ENCODE measurements around the gene FFAR3.

The FFAR3 gene

DNA sequence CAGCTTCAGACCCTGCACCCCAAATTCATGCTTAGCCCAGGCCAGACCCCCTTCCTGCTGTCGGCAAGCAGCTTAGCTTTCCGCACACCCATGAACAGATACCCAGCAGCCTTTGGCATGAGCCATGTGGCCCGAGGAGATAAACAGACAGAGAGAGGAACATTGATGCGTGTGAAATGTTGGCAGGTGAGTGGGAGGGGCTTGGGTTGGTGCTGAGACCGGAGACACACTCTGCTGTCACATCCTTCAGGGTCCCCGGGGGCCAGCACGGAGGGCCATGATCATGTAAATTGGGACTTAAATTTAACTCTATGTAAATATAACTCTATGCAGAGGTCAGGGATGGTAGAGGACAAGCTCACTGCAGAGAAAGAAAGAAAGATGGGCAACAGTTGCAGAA is 27.8 kb upstream of the FFAR3 start:
- no peak for DNase-seq (ENCODE audit: low read depth)

DNA sequence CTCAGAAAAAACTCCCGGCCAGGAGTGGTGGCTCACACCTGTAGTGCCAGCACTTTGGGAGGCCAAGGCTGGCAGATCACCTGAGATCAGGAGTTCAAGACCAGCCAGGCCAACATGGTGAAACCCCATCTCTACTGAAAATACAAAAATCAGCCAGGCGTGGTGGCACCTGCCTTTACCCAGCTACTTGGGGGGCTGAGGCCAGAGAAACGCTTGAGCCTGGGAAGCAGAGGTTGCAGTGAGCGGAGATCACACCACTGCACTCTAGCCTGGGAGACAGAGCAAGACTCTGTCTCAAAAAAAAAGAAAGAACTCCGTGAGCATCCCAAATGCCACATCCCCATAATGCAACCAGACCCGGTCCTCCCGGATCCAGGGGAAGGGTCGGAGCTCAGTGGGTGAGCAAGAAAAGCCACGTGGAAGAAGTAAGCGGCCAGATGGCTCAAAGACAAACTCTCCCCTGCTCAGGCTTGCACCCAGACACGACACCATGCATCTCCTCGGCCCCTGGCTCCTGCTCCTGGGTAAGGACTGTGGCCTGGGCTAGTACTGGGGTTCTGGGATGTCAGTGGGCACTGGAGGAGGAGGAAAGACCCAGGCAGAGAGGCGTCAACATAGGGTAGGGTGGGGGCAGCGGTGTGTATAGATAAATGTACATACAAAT is 26.6 kb upstream of the FFAR3 start:
- DNase-seq (ENCODE audit: low read depth), result no peak

DNA sequence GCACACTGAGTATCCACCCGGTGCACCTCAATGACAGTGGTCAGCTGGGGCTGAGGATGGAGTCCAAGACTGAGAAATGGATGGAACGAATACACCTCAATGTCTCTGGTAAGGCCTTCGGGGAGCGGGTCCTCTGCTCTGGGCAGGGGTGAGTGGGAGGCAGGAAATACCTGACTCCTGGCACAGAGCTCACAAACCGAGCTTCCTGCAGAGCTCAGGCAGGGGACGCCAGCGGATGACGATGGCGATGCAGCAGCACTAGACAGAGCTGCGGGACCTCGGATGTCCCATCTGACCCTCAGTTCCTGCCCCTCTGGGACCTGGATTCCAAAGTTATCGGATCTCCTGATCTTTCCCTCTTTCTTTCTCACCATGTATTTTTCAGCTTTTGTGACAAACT is 25.4 kb upstream of the FFAR3 start:
- DNase-seq (ENCODE audit: low read depth), result no peak

DNA sequence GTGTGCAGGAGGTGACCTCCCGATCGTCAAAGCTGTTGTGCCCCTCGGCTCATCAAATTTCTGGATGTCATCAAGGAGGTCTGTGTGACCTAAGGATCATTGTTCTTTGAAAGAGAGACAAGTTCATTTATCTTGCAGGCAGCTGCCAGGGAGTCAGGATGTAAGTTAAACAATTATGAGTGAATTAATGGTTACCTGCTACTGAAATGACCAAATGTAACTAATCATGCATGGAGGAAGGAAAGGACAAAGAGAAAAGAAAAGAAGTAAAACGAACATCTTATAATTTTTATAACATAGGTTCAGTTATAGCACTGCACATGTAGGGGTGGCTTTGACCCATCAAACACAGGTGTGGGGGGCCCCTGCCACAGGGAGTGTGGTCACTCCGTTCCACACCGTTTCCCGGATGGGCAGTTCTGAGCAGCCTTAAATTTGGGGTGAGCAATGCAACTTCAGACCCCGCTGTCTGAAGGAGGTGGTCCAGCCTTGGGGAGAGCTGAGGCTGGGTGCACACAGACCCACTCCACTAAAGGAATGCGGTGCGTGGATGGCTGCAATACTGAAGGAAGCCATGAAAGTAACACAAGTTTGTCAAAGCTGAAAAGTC is 24.0 kb upstream of the FFAR3 start:
- DNase-seq (ENCODE audit: low read depth), result no peak

DNA sequence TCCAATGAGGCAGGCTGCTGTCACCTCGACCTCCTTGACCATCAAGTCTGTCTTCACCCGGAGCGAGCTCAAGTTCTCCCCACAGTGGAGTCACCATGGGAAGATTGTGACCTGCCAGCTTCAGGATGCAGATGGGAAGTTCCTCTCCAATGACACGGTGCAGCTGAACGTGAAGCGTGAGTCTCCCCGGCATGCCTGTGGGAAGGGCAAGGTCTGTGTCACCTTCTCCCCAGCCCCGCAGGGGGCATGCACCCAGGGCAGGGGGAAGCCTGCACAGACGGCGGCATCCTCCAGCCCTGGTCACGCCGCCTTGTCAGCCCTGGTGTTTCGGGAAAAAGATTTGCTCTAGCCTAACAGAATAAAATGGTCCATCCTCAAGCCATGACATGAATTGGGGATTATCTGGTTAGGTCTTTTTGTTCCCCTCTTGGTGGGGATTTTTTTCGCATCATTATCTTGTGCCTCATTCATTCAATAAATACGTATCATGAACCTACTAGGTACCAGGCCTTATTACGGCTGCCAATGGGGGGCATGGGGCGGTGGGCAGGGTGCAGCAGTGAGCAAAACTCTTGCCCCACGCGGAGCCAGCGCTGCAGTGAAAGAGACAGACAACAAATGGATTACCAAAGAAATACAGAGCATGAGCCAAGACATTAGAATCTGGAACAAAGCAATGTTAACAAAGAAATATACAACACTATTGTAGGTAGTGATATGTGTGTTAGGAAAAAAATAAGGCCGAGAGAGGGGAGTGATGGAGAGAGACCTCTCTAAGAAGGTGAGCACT is 21.9 kb upstream of the FFAR3 start:
- no peak for DNase-seq (ENCODE audit: low read depth)

DNA sequence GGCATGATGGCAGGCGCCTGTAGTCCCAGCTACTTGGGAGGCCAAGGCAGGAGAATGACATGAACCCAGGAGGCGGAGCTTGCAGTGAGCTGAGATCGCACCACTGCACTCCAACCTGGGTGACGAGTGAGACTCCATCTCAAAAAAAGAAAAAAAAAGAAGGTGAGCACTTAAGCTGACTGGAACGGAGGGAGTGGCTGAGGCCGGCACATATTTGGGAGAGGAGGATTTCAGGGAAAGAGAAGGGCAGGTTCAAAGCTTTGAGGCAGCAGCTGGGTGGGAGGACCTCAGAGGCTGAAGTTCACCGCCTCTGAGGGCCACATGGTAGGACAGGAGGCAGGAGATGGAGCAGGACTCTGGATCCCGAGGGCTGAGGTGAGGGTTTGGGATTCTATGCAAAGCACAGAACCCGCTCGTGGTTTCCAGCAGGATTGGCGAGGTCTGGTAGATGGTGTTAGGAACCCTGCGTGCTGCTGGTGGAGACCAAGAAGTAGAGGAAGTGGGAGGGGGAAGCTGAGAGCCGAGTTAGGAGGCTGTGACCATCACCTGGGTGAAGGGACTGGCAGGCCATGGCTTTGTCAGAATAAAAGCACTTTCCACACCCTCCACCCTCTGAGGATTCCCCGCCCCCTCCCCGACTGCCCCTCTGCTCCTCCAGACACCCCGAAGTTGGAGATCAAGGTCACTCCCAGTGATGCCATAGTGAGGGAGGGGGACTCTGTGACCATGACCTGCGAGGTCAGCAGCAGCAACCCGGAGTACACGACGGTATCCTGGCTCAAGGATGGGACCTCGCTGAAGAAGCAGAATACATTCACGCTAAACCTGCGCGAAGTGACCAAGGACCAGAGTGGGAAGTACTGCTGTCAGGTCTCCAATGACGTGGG is 20.9 kb upstream of the FFAR3 start:
- no peak for DNase-seq (ENCODE audit: low read depth)

DNA sequence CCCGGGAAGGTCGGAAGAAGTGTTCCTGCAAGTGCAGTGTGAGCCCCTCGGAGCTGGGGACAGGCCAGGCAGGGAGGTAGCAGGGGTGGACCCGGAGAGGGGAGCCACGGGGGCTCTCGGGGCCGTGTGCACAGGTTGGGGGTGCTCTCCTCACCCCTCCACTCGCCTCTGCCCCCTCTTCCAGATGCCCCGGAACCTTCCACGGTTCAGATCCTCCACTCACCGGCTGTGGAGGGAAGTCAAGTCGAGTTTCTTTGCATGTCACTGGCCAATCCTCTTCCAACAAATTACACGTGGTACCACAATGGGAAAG is 20.3 kb upstream of the FFAR3 start:
- no peak for DNase-seq (ENCODE audit: low read depth)

DNA sequence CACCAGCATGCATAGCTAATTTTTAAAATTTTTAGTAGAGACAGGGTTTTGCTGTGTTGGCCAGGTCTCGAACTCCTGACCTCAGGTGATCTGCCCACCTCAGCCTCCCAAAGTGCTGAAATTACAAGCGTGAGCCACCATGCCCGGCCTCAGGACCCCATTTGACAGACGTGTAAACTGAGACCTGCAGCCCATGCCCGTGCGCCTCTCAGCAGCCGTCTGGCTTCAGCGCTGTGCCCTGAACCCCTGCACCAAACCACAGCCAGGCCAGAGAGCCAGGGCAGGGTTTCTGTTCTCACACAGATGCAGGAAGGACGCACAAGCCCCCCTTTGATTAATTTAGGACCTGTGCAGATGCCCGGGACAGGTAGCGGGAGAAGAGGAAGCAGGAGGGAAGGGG is 17.8 kb upstream of the FFAR3 start:
- DNase-seq (ENCODE audit: low read depth), result no peak

DNA sequence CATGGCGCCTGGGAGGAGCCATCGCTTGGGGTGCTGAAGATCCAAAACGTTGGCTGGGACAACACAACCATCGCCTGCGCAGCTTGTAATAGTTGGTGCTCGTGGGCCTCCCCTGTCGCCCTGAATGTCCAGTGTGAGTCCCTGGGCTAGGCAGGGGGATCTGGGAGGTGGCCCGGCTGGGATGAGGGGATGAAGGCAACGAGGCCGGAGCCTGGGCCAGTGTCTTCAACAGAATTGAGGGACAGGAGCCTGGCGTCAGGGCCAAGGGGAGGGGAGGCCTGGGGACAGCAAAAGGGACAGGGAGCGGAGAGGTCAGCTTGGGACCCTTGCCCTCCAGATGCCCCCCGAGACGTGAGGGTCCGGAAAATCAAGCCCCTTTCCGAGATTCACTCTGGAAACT is 17.3 kb upstream of the FFAR3 start:
- DNase-seq (ENCODE audit: low read depth), result no peak

DNA sequence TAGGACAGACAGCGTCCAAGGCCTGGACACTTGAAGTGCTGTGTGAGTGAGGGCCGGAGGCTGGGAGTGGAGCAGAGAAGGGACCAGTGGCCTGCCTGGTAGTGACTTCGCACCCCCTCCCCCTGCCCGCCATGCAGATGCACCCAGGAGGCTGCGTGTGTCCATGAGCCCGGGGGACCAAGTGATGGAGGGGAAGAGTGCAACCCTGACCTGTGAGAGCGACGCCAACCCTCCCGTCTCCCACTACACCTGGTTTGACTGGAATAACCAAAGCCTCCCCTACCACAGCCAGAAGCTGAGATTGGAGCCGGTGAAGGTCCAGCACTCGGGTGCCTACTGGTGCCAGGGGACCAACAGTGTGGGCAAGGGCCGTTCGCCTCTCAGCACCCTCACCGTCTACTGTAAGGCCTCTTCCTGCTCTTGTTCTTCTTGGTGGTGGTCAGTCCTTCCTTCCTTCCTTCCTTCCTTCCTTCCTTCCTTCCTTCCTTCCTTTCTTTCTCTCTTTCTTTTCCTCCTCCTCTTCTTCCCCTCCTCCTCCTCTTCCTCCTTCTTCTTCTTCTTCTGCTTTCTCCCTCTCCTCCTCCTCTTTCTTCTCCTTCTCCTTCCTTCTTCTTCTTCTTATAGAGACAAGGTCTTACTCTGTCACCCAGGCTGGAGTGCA is 16.6 kb upstream of the FFAR3 start:
- DNase-seq (ENCODE audit: low read depth), result no peak

DNA sequence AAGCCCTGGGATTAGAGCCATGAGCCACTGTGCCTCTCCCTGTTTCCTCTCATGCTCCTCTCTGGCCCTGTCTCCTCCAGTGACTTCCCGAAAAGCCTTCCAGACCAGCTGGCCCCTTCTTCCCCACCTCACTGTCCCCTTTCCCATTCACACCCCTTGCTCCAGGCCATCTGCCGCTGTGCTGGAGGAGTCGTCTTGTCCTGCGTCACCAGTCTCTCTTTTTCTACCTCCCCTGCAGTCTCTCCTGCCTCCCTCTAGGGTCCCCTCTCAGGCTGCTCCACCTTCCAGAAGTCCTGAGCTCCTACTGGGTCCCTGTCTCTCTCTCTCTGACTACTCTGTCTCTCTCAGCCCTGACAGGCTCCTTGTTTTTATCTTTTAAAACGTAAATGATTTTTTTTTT is 15.8 kb upstream of the FFAR3 start:
- no peak for DNase-seq (ENCODE audit: low read depth)

DNA sequence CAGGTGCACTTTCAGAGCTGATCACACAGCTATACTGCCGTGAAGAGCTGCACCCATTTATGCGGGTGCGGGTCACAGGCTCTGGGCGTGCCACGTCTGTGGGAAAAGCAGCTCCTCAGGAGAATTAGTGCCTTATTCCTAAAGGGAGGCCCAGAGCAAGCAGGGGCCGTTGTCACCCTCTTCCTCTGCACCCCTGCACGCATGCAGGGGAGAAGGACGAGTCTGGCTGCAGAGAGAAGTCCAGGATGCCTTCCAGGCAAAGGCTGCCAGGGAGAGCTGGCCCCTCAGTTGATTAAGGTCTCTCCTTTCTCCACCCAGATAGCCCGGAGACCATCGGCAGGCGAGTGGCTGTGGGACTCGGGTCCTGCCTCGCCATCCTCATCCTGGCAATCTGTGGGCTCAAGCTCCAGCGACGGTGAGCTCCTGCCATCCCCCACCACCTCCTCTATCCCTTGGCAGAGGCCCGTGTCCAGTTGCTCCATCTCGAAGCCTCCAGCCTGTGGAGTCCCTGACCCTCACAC is 13.7 kb upstream of the FFAR3 start:
- no peak for DNase-seq (ENCODE audit: low read depth)

DNA sequence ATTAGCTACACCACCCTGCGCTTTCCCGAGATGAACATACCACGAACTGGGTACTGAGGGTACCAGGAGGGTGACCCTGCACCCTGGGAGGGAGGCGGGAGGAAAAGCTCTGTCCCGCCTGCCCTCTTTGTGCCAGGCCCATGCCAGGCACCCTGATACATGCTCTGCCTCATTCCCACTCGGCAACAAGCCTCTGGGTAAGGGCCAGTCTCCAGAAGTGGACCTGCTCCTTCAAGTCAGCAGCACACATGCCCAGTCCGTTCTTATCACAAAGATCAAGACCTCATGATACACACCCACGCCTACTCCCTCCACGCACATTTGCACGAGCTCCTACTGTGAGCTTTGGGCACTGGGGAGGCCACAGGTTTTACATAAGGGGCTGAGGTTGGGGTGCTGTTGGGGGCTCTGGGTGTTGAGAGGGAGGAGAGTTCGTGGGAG is 12.6 kb upstream of the FFAR3 start:
- DNase-seq (ENCODE audit: low read depth), result no peak

DNA sequence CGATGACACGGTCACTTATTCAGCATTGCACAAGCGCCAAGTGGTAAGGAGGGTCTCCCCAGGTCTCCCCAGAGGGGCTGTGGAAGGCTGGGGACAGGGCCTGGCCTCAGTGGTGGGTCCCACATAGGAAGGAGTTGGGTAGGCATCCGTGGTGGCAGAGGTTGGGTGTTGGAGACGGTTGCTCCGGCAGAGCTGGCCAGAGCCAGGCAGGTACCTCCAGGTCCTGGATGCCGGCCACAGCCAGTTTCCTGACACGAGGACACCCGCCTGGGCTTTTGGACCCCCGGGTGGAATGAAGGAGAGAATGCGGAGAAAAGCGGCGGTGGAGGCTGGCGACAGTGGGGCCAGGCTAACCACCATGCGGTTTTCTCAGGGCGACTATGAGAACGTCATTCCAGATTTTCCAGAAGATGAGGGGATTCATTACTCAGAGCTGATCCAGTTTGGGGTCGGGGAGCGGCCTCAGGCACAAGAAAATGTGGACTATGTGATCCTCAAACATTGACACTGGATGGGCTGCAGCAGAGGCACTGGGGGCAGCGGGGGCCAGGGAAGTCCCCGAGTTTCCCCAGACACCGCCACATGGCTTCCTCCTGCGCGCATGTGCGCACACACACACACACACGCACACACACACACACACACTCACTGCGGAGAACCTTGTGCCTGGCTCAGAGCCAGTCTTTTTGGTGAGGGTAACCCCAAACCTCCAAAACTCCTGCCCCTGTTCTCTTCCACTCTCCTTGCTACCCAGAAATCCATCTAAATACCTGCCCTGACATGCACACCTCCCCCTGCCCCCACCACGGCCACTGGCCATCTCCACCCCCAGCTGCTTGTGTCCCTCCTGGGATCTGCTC is 11.8 kb upstream of the FFAR3 start:
- peak; percentile 53 for DNase-seq (ENCODE audit: low read depth)

DNA sequence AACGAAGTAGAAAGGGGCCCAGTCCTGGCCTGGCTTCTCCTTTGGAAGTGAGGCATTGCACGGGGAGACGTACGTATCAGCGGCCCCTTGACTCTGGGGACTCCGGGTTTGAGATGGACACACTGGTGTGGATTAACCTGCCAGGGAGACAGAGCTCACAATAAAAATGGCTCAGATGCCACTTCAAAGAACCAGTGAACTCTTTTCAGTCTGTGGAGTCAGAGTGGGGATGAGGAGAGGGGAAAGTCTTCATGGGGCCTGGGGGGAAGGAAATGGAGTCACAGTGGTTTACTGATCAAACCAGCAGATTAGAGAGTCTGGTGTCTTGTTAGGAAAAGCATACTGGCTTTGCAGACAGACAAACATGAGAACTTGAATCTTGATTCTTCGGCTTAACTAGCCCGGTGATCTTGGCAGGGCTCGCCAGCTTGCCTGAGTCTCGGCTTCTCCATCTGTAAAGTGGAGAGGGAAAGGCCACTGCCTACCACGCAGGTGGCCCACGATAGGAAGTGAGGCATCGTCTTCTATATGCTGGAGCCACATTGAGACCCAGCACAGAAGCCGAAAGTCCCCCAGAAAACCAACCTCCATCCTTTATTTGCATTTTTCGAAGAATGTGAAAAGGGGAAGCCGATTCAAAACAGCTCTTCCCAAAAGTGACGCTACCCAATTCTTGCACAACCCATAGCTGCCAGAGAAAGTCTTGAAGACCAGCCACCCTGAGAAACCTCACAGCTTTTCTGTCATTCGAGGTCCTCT is 10.9 kb upstream of the FFAR3 start, which contains the start of gene FFAR1:
Gene FFAR1, plus strand, starts transcription at position 732 of the 759 bp plus-strand sequence. CDS start 3,650 bp downstream, outside the sequence.
- DNase-seq (ENCODE audit: low read depth), result no peak

DNA sequence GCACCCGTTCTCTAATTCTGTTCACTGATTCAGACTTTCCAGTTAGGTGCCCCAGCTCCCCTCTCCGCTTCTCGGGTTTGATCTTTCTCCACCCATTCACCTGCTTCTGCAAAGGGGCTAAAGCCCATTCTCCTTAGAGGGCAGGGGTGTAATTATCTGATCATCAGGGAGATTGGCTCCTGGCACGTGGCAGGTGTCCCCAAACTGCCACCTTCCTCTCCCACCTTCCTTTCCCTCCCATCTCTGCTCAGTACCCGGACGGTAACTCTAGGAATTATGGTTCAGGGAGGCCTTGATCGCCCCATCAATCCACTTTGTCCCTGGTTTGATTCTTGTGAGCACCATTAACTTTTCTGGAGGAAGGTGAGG is 10.3 kb upstream of the FFAR3 start:
- DNase-seq (ENCODE audit: low read depth), result no peak

DNA sequence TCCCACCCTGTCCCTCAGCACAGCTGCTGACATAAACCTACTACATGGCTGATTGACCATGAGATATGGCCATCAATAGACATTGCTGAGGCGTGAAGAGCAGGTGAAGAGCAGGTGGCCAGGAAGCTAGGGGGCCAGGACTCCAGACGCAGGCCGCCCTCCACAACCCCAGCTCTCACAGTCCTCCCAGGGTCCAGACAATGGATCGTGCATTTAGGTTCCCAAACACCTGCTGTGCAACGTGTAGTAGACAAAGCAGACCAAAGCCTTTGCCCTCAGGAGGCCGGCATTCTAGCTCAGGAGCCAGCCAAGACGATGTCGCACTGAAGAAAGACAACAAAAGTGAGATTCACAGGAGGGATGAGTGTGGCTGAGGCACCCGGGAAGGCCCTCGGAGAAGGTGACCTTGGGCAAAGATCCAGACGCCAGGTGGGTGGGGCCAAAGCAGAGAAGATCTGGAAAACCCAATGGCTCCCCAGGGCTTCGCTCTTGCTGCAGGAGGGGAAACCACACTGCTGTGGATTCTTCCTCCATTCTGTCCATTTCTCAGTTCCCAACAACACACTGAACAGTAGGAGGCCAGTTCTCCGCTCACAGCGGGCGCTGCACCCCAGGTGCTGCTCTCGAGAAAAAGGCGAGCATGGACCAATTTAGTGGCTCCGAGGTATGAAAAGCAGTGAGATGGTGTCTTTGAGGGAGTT is 9.2 kb upstream of the FFAR3 start:
- DNase-seq (ENCODE audit: low read depth), result no peak

DNA sequence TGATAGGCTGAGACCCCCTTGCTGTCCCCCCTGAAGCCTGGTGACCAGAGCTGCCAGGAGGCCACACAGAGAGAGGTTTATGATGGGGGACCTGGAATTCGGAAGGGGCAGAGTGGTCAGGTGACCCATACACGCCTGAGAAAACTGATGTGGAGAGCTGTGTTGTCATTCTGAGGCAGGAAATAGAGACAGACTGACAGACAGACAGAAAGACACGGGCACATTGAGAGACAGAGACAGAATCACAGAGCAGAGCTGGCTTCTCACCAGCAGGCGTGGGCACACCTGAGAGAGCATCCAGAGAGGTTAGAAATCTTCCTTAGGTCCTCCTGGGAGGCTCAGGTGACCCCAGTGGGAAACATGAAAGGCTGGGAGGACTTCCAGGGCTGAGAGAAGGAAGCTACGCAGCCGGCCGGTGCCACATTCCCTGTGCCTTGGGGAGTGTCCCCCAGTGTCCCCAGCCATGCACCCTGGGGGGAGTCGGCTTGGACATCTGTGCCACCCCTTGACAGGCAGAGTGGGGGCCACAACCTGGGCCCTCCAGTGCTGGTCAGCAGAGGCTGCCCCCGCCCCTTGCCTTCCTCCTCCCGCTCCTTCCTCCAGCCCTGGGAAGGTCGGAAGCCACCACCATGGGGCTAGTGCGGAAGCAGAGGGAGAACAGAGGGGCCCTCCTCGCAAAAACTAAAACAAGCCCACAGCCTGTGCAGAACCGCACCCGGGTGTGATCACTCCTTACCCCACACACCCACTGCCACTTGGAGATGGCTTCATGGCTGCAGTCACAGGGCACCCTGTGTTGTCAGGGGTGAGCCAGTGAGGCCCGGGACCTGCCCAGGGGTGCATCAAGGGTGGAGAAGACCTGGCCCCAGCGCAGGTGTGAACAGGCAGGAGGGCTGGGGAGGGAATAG is 8.4 kb upstream of the FFAR3 start:
- no peak for DNase-seq (ENCODE audit: low read depth)
